ENCODE measurements around the gene CAMK1.

CAMK1 gene

DNA sequence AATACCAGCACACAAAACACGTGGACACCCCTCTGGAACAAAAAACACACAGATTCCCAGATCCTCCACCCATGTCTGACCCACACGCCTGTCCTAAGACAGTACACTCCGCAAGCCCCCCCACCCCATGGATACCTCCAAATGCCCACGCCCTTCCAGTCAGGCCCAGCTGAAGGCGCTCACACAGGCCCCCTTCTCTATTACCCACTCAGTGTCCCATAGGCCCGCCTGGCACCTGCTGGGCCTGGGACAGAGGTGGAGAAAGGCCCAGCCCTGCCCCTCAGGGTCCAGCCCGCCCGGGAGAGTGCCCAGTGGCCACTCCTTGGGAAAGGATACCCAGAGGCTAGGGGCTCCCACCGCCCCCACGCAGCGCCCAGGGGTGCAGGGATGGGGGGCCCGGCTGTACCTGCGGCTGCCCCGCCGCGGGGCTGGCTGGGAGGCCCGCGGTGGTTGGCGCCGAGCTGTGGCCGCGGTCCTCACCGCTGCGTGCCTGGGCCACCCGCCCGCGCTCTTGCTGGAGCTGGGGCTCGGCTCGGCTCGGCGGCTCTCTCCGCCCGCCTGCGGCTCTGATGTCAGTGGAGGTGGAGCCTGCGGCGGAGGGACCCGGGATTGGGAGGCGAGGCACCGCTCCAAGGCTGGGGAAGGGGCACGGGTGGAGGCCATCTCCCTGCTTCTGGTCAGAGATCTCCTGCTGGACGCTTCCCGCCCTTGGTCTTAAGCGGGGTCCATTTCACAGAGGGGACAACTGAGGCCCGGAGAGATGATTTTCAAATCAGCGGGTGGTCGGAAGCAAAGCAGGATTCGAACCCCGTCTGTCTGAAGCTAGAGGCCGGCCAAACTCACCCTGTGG, at the start of gene CAMK1:
CAMK1 (minus strand) TSS at position 522 of the 850 bp plus-strand sequence. CDS start 2,198 bp downstream, outside the sequence.
- DNase-seq (ENCODE audit: low read depth, low spot score), result peak; percentile 91

DNA sequence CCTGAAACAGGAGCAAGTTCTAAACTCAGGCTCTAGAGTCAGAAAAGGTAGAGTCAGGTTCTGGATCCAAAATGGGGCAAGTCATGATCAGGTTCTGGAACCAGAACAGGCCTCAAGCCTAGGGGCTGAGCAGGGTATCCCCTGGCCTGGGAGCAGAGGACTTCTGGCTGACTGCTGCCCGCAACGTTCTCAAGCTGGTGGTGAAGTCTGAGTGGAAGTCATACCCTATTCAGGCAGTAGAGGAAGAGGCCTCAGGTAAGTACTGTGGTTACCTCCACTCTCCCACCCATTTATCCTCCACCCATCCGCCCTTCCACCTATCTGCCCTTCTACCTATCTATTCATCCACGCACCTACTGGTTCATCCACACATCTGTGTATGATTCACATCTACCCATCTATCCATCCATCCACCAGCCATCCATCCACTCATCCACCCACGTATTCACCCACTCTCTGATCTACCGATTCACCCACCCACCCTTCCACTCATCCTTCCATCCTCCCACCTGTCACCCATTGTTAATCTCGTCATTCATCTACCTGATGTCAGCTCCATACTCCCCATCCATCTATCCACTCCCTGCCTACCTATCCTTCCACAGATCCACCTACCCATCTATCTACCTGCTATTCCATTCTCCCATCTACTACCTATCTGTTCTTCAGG, 49.1 kb upstream of the CAMK1 start:
- no peak for DNase-seq (ENCODE audit: low read depth, low spot score)

DNA sequence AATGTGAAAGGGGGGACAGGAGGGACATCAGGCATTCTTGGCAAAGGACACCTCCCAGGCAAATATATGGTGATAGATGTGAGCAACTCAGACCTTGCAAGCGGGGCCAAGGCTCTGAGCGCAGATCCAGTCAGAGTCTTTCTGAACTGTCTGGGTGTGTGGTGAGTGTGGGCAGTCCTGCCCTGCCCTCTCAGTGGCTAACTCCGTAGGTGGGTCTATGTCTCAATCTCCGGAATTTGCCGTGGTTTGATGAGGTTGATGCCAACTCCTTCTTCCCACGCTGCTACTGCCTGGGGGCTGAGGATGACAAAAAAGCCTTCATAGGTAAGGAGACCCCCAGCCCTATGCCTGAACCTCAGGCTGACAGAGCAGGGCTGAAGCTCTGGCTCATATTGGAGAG, 47.7 kb upstream of the CAMK1 start:
- DNase-seq (ENCODE audit: low read depth, low spot score), result peak; percentile 12

DNA sequence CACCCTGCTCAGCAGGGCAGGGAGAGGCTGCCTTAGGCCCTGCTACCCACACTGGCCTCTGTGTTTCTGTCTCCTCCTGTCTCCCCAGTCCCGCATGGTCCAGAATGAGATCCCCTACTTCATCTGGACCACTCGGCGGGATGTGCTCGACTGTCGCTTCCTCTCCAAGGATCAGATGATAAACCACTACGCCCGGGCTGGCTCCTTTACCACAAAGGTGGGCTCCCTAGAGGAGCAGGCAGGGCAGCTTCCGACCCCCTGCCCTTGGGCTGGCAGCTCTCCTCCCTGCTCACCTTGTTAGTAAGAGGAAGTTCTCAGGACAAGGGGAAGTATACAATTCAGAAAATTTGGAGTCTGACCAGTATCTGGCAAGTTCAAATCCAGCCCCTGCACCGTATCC, 46.2 kb upstream of the CAMK1 start:
- DNase-seq (ENCODE audit: low read depth, low spot score), result no peak

DNA sequence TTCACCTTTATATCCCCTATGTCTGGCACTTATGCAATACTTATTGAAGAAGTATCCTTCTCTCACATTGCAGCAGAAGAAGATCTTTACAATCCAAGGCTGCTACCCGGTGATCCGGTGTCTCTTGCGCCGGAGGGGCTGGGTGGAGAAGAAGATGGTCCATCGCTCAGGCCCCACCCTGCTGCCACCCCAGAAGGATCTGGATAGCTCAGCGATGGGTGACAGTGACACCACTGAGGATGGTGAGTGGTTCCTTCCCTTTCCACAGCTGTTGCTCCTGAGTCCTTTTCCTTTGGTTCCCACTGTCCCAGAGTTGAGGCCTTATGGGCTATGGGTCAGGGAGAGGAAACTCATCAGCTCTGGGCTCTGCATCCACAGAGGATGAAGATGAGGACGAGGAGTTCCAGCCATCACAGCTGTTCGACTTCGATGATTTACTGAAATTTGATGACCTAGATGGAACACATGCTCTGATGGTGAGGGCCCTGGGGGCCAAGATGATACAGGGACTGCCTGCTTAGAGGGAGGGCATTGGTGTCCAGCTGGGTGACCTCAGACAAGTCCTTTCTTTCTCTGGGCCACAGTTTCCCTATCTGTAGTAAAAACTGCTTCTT, 43.2 kb upstream of the CAMK1 start:
- no peak for DNase-seq (ENCODE audit: low read depth, low spot score)

DNA sequence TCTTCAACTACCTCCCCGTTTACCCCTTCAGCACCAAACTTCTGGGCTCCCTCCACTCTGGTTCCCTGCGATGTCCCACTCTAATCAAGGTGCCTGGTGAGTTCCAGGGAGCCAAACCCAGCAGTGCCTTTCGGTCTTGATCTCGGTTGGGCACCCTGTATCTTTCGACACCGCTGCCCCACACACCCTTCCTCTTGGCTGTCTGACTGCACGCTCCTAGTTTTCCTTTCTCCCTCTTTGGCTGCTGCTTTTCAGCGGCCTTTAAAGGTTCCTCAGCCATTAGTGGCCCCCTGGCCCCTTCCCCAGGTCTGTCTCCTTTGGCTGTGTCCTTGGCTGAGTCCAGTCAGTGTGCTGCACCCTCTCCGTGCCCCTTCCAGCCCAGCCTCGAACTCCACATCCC, 41.1 kb upstream of the CAMK1 start:
- DNase-seq (ENCODE audit: low read depth, low spot score), result no peak

DNA sequence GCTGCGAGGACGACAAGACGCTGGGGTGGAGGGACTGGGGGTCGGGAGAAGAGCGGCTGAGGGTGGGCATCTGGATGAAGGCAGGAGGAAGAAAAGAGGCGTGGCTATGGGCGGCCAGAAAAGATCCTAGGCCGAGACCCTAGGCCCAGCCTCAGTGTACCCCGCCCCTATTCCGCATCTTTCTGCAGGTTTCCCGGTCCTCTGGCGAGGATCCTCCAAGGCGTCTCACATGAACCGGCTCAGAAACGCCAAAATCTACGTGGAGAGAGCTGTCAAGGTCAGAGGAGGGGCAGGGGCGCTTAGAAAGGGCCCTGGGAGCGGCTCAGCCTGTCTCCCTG, 40.7 kb upstream of the CAMK1 start:
- no peak for DNase-seq (ENCODE audit: low read depth, low spot score)

DNA sequence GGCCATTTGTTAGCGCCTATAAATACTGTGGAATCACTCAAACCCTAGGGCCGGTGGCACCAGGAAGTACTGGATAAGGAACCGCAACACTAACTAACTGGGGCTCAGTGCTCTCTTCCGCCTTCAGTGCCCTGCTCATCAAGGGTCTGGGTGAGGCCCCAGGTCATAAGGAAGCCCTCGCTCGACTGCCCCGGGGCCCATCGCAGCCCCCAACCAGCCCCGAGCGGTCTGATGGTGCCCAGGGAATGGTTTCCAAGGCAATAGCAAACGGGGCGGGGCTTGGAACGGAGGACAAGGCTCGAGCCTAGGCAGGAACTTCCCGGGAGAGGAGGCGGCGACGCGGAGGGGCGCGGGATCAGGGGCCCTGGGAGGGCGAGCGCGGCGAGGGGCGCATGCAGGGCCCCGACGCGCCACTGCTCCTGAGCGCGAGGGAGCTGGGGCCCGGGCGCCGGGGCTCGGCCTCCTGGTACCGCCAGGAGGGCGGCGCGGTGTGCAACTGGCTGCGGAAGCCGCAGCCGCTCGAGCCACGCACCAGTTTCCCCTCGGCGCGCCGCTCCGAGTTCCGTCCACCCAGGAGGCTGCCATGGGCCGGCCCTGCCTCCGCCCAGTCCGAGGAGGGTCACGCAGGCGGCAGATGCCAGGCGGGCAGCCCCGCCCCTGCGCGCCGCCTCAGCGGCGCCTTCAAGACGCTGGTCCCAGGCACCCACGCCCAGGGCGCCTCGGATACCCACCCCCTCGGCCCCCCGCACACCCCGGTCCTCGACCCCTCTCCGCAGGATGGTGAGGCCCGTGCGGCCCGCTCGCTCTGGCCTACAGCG, 40.1 kb upstream of the CAMK1 start, which contains the start of gene TTLL3:
TTLL3 (plus strand) TSS at position 648 of the 818 bp plus-strand sequence. CDS start 400 bp downstream, outside the sequence.
- peak; percentile 86 for DNase-seq (ENCODE audit: low read depth, low spot score)

DNA sequence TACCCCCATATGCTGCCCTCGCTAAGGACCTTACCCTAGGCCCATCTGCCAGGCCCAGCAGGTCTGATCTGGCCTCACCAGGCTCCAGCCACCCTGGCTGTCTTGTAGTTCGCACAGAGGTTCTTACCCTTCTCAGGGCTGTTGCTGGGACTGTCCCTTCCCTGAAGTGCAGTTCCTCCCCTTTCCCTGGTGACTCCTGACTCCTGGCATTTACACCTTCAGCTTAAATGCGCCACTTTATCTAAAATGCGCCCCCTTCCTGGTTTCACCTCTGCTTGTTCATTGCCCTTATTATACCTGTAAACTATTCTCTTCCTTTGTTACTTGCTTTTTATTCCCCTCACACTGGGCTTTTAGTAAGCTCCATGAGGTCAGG, 39.5 kb upstream of the CAMK1 start:
- DNase-seq (ENCODE audit: low read depth, low spot score), result peak; percentile 19

DNA sequence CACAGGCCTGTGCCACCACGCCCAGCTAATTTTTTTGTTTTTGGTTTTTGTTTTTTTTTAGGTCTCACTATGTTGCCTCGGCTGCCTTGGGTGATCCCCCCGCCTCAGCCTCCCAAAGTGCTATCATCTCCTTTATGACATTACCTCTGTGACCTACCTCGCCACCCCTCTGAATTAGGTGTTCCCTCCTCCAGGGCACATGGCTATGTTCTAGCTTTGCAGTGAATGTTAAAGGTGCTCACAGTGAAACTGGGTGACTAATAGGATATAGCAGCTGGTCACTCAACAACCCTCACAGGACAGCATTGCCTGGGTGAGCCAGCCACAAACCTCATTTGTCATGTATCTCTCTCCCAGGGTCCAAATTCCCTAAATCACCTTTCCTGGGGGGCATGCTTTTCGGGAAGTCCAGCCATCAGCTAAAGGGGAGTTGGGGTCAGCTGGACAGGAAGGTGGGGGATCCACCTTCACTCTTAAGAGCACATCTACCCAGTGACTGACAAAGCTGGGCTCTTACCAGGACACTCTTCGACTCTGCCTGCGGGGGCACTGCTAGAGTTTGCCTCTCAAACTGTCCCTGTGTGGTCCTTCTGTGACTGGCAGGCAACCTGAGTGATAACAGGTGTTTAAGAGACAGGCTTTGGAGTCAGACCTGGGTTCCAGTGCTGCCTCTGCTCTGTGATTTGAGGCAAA, 38.7 kb upstream of the CAMK1 start:
- peak; percentile 39 for DNase-seq (ENCODE audit: low read depth, low spot score)

DNA sequence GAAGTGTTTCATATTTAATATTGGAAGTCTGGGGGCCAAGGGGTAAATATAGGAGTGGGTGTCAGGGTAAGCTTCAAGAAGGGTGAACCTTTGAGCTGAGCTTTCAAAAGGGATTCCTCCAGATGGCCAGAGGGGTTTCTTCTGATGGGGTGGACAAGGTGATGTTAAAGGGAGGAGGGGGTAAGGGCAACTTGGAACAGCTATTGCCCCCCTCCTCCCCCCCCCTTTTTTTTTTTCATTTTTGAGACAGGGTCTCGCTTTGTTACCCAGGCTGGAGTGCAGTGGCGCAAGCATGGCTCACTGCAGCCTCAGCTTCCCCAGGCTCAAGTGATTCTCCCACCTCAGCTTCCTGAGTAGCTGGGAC, 38.2 kb upstream of the CAMK1 start:
- no peak for DNase-seq (ENCODE audit: low read depth, low spot score)

DNA sequence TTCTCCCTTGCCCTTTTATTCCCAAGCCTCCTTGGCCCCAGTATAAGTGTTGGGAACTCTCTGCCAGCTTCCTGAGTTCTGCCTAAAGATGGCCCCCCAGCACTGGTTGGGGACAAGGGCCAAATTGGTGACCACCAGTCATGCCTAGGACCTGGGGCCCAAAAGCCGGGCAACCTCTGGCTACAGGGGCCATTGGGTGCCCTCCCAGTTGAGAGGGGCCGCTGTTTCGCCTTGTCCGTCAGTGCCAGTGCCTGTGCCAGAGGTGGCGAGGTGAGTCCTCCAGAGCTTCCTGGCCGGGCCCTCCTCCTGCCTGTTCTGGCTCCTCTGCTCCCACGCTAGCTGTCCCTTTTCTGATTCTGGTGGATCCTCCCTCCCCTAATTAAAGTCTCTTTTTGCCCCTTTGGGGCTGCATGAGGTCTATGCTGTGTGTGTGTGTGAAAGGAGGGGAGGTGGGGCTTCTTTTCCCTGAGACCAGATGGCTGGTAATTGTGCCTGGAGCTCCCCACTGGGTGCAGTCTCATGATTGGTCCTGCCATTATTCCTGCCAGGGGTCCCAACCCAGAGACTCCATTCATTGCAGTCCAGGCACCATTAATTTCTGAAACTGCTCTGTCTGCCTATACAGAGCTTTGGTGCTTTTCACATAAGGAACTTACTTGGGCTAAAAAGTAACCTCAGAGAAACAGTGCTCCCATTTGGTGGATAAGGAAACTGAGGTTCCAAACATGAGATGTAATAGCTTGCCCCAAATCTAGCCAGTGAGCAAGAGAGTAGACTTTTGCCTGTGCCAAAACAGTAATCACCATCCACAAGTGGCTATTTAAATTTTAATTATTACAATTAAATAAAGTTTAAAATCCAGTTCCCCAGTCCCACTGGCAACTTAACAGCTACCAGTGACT, 37.2 kb upstream of the CAMK1 start:
- DNase-seq (ENCODE audit: low read depth, low spot score), result no peak

DNA sequence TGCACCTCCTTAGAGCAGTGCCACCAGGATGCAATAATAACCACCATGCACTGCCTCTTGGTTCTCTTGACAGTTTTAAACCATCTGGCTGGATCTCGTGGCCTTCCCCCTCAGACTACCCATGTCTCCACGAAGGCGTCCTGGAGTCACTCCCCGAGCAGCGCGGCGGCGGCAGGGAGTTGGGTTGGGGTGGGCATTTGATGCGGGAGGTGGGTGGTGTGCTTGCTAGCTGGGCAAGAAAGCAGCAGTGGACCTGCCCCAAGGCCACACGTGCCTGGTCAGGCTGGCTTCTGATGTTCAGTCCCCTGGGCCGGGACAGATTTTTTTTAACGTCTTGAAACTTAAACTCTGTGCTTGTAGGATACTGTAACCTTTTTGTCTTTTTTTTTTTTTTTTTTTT, 36.4 kb upstream of the CAMK1 start:
- DNase-seq (ENCODE audit: low read depth, low spot score), result no peak

DNA sequence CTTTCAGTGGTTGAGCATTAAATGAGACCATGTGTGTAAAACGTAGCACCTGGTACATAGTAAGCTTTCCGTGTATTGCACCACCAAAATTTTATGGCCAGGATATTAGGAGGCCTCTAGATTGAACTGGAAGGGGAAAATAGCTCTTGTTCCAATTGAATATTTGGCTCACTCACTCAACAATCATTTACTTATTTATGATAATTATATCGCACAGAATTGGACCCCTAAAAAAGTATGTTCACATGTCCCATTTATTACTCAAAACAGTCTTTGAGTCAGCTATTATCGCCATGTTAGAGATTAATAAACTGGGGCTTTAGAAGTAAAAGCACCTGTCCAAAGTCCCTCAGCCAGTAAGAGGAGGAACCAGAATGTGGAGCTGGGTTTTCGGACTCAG, 35.2 kb upstream of the CAMK1 start:
- no peak for DNase-seq (ENCODE audit: low read depth, low spot score)

DNA sequence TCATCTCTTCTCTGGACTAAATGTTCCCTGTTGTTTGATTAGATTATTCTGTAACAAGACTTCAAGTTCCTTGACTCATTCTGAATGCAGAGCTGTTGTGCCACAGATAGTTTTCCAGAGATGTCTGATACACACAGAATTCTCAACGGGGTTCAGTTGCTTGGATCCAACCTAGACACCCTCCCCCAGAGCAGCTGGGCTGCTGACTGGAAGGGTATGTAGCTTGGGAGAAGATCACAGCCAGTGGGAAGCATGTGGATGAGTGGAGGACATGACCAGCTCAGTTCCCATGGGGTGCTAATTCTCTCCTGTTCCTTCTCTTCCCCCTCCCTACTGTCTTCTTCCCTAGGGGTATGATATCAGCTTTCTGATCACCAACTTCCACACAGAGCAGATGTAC, 33.7 kb upstream of the CAMK1 start:
- DNase-seq (ENCODE audit: low read depth, low spot score), result no peak

DNA sequence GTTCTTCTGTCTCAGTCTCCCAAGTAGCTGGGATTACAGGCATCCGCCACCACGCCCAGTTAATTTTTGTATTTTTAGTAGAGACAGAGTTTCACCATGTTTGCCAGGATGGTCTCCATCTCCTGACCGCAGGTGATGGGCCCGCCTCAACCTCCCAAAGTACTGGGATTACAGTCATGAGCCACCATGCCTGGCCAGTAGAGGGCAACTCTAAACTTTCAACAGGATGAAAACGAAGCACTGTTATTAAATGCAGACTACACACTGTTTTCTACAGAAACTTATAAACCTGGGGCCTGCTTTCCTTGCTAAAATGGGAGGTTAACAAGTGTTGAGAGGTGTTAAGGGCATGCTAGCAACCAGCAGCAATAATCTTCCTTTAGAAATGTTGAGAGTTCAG, 30.8 kb upstream of the CAMK1 start:
- DNase-seq (ENCODE audit: low read depth, low spot score), result no peak

DNA sequence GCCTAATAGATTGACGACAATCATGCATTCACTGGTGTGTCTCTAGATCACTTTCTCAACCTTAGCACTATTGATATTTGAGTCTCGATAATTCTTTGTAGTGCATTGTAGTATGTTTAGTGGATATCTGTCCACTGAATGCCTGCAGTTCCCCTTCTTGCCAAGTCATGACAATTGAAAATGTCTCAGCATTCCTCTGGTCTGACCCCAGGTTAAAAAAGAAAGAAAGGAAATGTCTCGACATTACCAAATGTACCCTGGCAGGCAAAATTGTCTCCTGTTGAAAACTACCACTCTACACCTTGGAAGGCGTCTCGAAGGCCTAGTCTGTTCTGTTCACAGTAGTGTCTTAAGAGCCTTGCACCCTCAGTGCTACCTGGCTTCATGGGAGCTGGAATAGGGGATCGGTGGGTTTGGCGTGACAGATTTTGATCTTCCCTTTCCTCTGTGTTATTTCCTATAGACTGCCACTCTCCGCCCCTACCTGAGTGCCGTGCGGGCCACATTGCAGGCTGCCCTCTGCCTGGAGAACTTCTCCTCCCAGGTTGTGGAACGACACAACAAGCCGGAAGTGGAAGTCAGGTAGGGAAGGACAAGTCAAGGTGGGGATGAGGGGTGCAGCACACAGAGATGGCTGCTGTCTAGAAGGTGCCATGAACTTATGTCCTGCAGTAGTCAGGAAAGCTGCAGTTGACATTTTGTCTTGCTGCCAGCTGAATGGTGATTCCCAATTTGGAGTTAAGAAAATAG, 27.6 kb upstream of the CAMK1 start:
- DNase-seq (ENCODE audit: low read depth, low spot score), result no peak

DNA sequence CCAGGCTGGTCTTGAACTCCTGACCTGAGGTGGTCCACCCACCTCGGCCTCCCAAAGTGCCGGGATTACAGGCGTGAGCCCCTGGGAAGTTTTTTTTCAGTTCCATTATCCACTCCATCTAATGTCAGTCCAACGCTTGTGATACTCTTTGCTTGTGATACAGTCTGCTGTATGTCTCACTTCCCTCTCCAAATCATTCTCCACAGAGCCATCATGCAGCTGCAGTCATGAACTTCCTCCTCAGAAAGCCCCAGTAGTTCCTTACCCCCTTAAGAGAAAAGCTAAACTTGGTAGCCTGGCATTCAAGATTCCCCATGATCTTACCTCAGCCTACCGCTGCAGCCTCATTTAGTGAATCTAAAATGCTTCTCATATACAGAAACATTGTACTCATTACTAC, 25.5 kb upstream of the CAMK1 start:
- no peak for DNase-seq (ENCODE audit: low read depth, low spot score)

DNA sequence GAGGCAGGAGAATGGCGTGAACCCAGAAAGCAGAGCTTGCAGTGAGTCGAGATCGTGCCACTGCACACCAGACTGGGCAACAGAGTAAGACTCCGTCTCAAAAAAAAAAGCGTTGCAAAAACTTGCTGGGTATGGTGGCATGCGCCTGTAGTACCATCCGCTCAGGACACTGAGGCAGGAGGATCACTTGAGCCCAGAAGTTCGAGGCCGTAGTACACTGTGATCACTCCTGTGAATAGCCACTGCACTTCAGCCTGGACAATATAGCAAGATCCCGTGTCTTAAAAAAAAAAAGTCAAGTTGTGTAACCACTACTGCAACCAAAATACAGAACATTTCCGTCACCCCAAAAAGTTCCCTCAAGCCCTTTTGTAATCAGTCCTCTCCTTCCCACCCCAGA, 24.7 kb upstream of the CAMK1 start:
- no peak for DNase-seq (ENCODE audit: low read depth, low spot score)
